HG02610 (cell line): ENCODE data around the gene SH3PXD2A.
"Not testable (repeated sequence)": the region's sequence is repeated elsewhere in the genome, so short reads cannot be mapped to it uniquely, and the experiment has no call there.

Experiments used
- ATAC-seq: cut with Tn5 transposase; IDR thresholded peaks from one replicate; pipeline ENCODE4 v1.9.1; 2021; ENCODE audit warnings: mild to moderate bottlenecking, moderate library complexity; ENCODE audit not compliant: unreplicated experiment

Gene SH3PXD2A

GRCh38 chr10:103652599-103653281, 202.6 kb downstream of the SH3PXD2A start:
- no peak for ATAC-seq

DNA sequence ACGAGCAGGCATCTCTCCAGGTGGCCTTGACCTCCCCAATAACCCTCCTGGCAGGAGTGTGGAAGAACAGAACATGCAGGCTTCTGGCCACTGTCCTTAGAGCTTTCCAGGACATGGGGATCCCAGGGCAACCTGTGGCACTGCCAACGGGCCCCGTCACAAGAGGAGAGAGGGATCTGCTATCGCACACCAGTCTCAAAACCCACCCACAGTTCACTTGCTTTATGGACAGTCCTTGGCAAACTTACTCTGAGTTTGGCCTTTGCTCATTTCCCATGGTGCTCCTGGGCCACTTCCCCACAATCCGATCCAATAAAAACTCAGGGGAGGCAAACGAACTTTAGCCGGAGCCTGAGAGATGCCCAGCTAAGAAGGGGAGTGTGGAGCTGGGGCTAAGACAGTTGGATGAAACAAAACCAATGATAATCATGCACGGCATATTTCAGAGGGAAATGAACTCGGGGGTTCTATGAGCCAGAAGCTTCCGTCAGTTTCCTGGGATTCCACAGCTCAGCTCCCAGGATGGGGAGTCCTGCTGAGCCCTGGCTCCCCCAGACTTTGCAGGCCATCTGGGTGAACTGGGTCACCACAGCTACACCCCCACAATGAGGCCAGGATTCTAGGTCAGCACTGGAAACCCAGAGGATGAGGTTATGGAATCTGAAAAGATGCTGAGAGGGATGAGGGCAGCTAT, 203.4 kb downstream of the SH3PXD2A start:
- ATAC-seq, result no peak

- ATAC-seq, result no peak
Measured at GRCh38 chr10:103651333-103651732, 204.0 kb downstream of the SH3PXD2A start.

DNA sequence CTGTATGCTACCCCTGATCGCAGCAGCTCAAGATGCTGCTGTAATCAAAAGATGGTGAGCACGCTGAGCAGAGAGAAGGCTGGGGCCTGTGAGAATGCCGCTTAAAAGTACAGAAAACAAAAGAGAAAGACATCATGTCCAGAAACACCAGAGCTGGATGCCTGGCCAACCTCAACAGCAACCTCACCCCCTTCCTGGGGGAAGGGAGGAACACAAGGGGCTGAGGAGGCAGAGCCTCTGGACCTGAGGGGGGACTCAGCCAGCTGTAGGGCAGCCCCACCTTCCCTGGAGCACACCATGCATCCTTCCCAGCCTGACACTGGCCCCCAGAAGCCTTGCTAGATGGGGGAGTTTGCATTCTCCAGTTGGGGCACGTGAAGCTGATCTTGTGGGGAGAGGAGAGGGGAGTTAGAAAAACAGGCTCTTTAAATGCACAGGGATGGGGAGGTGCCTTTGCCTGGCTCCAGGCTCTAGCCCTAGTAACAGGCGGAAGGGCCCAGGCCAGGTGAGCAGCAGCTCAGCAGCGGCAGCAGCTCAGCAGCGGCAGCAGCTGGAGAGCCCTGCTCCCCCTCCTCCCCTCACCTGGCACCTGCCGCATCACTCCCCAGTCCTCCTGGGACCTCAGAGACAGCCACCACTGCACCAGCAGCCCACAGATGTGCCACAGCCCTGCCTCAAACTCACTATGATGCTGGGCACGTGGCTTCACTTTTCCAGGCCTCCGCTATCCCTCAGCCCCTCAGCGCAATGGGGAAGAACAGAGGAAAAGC, 205.5 kb downstream of the SH3PXD2A start:
- no peak for ATAC-seq

GRCh38 chr10:103648636-103649532, 206.5 kb downstream of the SH3PXD2A start:
- ATAC-seq, result no peak

DNA sequence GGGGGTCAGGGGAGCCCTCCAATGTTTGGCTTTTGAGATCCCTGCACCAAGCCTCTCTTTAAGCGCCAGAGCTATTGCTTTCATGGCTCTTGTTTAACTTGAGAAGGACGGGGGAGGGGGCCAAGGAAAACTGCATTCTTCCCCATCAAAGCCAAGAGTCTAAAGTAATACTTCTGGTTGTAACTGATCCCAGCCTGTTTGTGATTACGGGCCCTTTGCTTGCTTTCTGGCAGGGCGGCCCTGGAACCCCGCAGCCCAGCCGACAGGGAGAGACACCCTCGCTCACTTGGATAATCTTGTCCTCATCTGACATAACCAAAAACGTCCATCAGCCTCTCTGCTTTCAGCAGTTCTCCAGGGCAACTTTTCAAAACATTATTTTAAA, 207.1 kb downstream of the SH3PXD2A start:
- no peak for ATAC-seq

- ATAC-seq, result no peak
Measured at GRCh38 chr10:103646304-103646703, 209.1 kb downstream of the SH3PXD2A start.

DNA sequence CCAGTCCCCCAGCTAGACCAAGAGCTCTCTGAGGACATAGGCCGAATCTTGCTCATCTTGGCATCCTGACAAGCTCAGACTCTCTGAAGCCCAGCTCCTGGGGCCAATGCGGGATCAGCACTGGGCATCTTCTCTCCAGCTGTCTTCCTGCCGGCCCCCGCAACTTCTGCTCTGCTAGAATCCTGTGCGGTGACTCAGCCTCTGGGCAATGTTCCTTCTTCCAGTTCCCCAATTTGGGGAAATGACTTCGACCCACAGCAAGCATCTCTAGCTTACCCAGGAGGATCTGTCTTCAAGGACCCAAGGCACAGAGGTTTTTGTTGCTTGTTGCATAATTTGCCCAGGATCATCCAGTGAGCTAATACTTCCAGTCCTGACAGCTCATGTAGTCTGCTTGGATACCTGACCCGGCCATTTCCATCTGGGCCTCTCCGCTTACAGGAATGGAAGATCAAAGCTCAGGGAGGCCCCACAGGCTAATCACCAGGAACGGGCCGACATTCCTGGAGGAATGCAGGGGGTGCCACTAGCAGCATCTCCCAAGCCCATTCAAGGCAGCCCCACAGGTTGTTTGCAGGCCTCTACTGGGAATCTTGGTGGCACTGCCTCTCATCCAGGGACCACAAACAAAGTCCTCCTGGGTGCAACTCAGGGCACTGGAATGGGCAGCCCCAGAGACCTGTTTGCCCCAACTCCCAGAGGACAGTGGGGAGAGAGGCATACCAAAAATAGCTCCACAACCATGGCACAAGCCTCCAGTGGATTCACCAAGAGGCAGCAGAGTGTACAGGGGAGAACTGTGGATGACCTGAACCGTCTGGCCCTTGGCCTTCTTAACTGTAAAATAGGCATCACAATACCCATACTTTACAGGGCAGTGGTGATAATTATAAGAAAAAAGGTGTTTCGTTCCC, 210.0 kb downstream of the SH3PXD2A start:
- no peak for ATAC-seq

DNA sequence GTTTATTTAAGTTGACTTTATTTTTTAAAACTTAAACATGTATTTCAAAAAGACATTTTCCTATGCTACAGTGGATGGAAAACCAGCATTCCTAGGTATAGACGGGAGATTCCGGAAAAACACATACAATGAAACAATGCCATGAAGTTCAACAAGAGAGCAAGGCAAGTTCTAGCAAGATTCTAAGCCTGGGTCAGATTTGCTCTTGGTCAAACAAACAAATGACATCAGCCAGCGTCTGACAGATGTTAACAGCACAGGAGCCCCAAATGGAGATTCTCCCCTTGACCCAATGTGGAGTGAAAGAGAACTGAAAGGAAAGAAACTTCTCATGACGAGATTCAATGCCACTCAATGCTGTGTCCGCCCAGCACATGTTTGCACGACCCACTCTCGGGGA, 212.0 kb downstream of the SH3PXD2A start:
- ATAC-seq, result no peak

GRCh38 chr10:103641326-103641725, 214.1 kb downstream of the SH3PXD2A start:
- ATAC-seq, result no peak

GRCh38 chr10:103640436-103641181, 214.8 kb downstream of the SH3PXD2A start:
- ATAC-seq, result no peak

GRCh38 chr10:103638948-103639347, 216.4 kb downstream of the SH3PXD2A start:
- ATAC-seq, result no peak

DNA sequence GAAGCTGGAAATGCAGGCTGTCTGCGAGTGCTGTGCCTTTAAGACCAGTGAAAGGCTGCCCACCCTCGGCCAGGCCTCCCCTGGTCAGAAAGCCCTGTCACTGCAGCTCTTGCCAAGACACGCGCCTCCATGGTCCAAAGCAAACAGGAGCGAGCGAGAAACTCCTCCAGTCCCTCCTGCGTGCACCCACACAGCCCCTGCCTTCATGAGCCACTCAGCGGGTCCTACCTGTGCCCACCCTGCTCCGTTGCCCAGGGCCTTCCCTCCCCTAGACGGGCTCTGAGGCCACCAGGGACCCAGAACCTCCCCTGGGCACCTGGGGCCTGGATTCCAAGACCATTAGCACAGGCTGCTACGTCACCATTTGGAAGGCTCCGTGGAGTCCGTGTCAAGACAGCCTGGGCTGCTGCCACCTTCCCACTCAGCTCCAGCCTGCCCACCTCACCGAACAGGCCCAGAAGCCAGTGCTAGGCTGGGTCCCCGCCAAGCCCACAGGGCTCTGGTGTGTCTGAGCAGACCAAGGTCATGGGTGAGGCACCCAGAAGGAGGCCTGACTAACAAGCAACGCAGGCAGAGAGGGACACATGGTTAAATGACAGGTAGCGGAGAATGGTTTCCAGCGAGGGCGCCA, 217.3 kb downstream of the SH3PXD2A start:
- ATAC-seq, result no peak

GRCh38 chr10:103637011-103637410, 218.4 kb downstream of the SH3PXD2A start:
- ATAC-seq, result no peak

DNA sequence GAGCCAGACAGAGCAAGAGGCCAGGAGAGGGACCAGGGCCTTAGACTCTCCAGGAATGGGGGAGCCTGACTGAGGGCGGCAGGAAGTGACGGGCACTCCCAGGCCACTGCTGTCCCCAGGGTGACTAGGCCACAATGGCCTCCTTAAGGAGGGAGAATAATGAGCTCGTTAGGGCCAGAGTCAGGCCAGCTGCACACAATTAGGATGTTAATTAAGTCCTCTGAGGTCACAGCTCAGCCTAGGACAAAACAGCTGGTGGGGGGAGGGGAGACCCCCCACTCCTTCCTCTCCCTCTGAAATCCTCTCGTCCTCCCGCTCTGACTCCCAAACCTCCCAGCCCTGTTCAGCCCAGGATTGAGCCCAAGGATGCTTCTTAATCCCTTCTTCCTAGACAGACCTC, 218.9 kb downstream of the SH3PXD2A start:
- no peak for ATAC-seq

DNA sequence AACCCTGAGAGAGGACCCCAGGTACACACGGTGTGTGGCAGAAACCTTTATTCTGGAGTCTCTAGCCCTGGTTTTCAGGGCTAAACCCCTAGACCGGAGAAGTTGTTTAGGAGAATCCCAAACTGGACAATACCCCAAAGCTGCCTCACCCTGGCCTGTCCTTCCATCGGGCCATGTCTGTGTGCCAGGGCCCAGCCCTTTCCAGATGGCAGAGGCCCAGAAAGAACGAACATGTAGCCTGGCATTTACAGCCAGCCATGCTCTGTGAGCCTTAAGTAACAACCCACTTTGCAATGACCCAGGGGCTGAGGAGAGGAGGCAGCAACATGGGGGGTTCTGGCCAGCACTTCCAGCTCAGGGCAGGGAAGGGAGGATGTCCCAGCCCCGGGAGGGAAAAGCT, 219.8 kb downstream of the SH3PXD2A start:
- ATAC-seq, result no peak

DNA sequence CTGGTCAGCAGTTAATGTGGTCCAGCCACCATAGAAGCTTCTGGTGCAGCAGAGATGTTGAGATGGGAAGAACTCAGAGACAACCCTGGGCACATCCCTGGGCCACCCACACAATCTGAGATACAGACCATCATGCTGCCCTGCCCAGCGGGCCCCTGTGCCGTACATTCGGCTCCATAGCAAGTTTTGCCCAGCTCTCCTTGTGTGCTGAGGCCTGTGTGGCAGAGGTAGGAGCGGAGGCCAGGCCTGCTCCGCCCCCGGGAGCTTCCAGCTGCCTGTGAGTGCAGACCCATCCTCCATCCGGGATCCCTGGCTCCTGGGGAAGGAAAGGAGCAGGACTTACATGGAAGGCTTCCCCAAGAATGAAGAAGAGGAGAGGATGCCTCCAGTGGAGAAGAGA, 221.5 kb downstream of the SH3PXD2A start:
- ATAC-seq, result no peak

DNA sequence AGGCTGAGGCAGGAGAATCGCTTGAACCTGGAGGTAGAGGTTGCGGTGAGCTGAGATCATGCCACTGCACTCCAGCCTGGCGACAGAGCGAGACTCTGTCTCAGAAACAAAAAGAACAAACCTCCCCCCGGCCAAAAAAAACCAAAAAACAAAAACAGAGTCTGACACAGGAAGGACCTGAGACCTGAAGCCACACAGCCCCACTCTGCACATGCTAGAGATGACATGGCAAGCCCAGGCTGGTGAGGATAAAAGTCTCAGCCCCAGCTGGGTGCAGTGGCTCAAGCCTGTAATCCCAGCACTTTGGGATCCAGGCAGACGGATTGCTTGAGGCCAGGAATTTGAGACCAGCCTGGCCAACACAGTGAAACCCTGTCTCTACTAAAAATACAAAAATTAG, 222.5 kb downstream of the SH3PXD2A start:
- ATAC-seq, result not testable (repeated sequence)

DNA sequence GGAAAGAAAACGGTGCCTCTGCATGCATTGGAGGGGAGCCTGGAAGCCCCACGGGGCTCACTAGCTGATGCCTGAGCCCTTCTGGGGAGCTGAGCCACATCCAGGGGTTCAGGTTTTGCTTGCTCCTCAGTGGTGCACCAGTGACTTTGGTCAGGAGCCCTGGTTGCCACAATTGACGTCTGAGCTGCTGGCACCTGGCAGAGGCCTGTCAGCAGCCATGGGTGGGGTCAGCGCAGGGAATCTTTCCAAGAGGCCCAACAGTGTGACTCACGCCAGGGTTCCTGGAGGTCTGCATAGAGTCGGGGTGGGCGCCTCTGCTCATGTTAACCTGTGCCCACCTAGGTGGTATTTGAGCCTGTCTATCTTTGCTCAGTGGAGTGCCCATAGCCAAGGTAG, 223.1 kb downstream of the SH3PXD2A start:
- ATAC-seq, result no peak
